PFSK-1 (cell line): ENCODE measurements around the gene MLF2.

Source experiments
- POLR2AphosphoS5 ChIP-seq: IDR thresholded peaks from 2 replicates; pipeline ENCODE4 v1.6.1; 2012; ENCODE audit warnings: low read depth, mild to moderate bottlenecking, control low read depth, low read length, moderate library complexity
- TAF1 ChIP-seq: IDR thresholded peaks from 2 replicates; pipeline ENCODE4 v1.6.1; 2012; ENCODE audit warnings: low read length, control low read depth, borderline replicate concordance; ENCODE audit not compliant: insufficient read depth

DNA sequence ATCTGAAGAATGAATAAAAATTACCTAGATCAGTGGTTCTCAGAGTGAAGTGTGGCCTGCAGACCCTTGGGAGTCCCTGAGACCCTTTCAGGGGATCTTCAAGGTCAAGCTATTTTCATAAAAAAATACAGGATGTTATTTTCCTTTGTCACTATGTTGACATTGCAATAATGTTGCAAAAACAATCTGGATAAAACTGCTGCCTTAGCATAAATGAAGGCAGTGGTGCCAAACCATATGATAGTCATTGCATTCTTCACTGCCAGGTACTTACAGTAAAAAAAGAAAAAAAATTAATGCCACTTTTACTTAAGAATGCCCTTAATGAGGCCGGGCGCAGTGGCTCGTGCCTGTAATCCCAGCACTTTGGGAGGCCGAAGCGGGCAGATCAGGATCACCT, 34.4 kb upstream of the MLF2 start:
- TF ChIP-seq TAF1 (no peak), POLR2AphosphoS5 (no peak)
